PC-9 (cell line): Measurements from ENCODE around the gene FLYWCH1. TPM values are rescaled to one million over a fixed set of nuclear protein-coding genes. Genes with fewer than 3 reads are reported as not detected.

ENCODE experiments used
- BruUV-seq: library from RNA; stranded (reverse); fragments of 400-500 nt; replicated peaks from 2 replicates; lab custom pipeline; 2021; lab: Mats Ljungman, UMichigan
- CTCF ChIA-PET: fragments of 300-600 bp; sonication (Branson Sonifier 250); formaldehyde crosslinking; loops from one replicate; lab custom pipeline; 2022; ENCODE audit warnings: antibody characterized with exemption; lab: Charles Lee
- POLR2A ChIA-PET: fragments of 300-600 bp; sonication (Branson Sonifier 250); formaldehyde crosslinking; loops from one replicate; lab custom pipeline; 2022; ENCODE audit warnings: antibody characterized with exemption; ENCODE audit not compliant: unreplicated experiment; lab: Charles Lee
- DNase-seq, 2 experiments: peaks; one replicate each; pipeline versions ENCODE4 v3.0.0 to v3.0.0-alpha.2; 2015 to 2022; ENCODE audit warnings: mixed read lengths in 1 of 2
- H2AFZ ChIP-seq: fragments of 200-600 bp; sonication (generic); 2 replicates; pipeline ENCODE4 v1.8.1; 2017; ENCODE audit warnings: antibody characterized with exemption
- H3F3A ChIP-seq: fragments of 200-600 bp; sonication (generic); 2 replicates; pipeline ENCODE4 v1.8.1; 2017; ENCODE audit warnings: antibody characterized with exemption, mild to moderate bottlenecking, low read depth; ENCODE audit not compliant: insufficient read depth
- H3K27ac ChIP-seq: fragments of 200-600 bp; sonication (generic); 2 replicates; pipeline ENCODE4 v1.6.1; 2016; ENCODE audit warnings: mixed run types
- H3K27me3 ChIP-seq: fragments of 200-600 bp; sonication (generic); 2 replicates; pipeline ENCODE4 v1.6.1; 2016; ENCODE audit warnings: low read depth, mixed run types; ENCODE audit not compliant: insufficient read depth
- H3K36me3 ChIP-seq: fragments of 200-600 bp; sonication (generic); 2 replicates; pipeline ENCODE4 v1.6.1; 2016; ENCODE audit warnings: low read depth, mixed run types
- H3K4me1 ChIP-seq: fragments of 200-600 bp; sonication (generic); replicated peaks from 2 replicates; pipeline ENCODE4 v1.6.1; 2016; ENCODE audit warnings: mixed run types; ENCODE audit not compliant: insufficient read depth
- H3K4me2 ChIP-seq: fragments of 200-600 bp; sonication (generic); 2 replicates; pipeline ENCODE4 v1.6.1; 2017; ENCODE audit warnings: mixed run types
- H3K4me3 ChIP-seq: fragments of 200-600 bp; sonication (generic); 2 replicates; pipeline ENCODE4 v1.6.1; 2016; ENCODE audit warnings: mixed run types
- H3K79me2 ChIP-seq: fragments of 200-600 bp; sonication (generic); 2 replicates; pipeline ENCODE4 v1.6.1; 2017; ENCODE audit warnings: low read depth, mixed run types
- H3K9me2 ChIP-seq: fragments of 200-600 bp; sonication (generic); 2 replicates; pipeline ENCODE4 v1.8.1; 2017; ENCODE audit warnings: mild to moderate bottlenecking; ENCODE audit not compliant: insufficient read depth
- H3K9me3 ChIP-seq: fragments of 200-600 bp; sonication (generic); 2 replicates; pipeline ENCODE4 v1.8.1; 2016; ENCODE audit warnings: low read depth; ENCODE audit not compliant: insufficient read depth
- H4K20me1 ChIP-seq: fragments of 200-600 bp; sonication (generic); 2 replicates; pipeline ENCODE4 v1.8.1; 2017; ENCODE audit not compliant: insufficient read depth
- CTCF ChIP-seq: fragments of 200-600 bp; sonication (generic); conservative IDR thresholded peaks from 2 replicates; pipeline ENCODE4 v1.6.1; 2017; ENCODE audit warnings: mixed run types, antibody characterized with exemption, mild to moderate bottlenecking, moderate library complexity
- EZH2 ChIP-seq: fragments of 200-600 bp; sonication (generic); IDR thresholded peaks from 2 replicates; pipeline ENCODE4 v1.8.0; 2017; ENCODE audit warnings: antibody characterized with exemption, low read depth
- intact Hi-C: fragments of 100-400 bp; cut with micrococcal nuclease; formaldehyde crosslinking; loops from one replicate; pipeline ENCODE4 v1.10.0; 2022; ENCODE audit not compliant: unreplicated experiment
- total RNA-seq: library from RNA; stranded (reverse); gene quantifications from 2 replicates; pipeline ENCODE4 v1.2.3, GENCODE V29; 2021

FLYWCH1 gene
- total RNA-seq, 1 experiment from 2014 or later = 79.9 TPM

DNA sequence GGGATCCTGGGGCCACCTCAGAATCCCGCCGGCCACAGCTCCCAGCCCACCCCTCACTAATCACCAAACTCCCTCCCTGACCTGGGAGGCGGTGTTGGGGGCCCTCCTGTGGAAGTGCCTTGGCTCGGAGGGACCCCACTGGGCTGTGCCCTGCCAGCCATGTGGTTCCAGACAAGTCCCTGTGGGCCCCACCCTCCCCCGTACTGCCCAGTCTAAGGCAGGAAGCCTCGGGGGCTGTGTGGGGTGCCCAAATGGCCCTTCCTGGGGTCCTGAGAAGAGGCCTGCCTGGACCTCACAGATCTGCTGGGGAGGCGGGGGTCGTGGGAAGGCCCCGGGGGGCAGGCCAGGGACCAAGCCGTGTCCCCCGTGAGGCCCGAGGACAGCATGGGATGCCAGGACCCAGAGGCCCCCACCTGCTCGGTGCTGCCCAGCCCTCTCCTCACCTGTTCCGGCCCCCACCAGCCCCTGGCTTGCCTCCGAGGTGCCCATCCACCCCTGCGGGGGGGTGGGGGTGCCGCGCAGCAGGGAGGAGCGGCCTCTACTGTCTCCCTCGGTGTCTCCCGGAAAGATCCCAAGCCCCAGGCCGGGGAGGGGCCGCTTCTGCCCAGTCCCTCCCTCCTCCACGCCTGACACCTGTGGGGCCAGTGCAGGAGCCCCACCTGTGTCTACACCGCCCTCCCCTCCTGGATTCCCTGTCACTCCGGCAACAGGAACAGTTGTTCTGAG, 43.1 kb downstream of the FLYWCH1 start:
- DNase-seq = no peak
- Histone ChIP-seq H2AFZ (no peak overlapping the region), H3K79me2 (no peaks in the 10 kb centered on the region), H3K27me3 (no peaks in the 10 kb centered on the region), H3K27ac (no peak overlapping the region), H3K9me3 (no peaks in the 10 kb centered on the region), H3K9me2 (no peaks in the 10 kb centered on the region), H4K20me1 (no peaks in the 10 kb centered on the region), H3K4me1 (no peaks in the 10 kb centered on the region), H3K36me3 (no peaks in the 10 kb centered on the region), H3K4me2 (no peak overlapping the region), H3K4me3 (no peak overlapping the region), H3F3A (0 out of 2 replicates have a peak, but pooled peaks cover 7% of the 10 kb centered on the region)
- no TSS peak for BruUV-seq
- TF ChIP-seq EZH2 = no peak
- no peak for TF ChIP-seq CTCF
- intact Hi-C loops = no loop called here
- CTCF ChIA-PET = no interaction called here
- POLR2A ChIA-PET = no interaction called here

DNA sequence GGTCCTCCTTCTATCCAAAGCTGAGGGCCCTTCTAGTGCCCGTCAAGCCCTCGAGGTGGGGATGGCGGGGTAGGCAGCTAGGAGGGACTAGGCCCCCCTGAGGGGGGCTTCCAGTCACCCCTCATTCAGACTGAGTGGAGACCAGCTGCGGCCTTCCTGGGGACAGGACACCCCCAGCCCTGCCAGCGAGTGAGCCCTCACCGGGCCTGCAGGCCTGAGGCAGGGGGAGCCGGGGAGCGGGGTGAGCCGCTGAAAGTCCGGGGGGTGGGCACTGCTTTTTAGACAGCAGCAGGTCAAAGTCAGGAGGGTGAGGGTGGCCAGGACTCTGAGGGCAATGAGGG, 43.7 kb downstream of the FLYWCH1 start:
- BruUV-seq = no TSS peak
- DNase-seq = no peak
- Histone ChIP-seq H3K27me3 (no peaks in the 10 kb centered on the region), H3K9me2 (no peaks in the 10 kb centered on the region), H3K4me3 (no peak overlapping the region), H3F3A (0 out of 2 replicates have a peak, but pooled peaks cover 7% of the 10 kb centered on the region), H2AFZ (no peak overlapping the region), H3K4me2 (no peak overlapping the region), H3K27ac (no peak overlapping the region), H3K79me2 (no peaks in the 10 kb centered on the region), H3K9me3 (no peaks in the 10 kb centered on the region), H3K36me3 (no peaks in the 10 kb centered on the region), H3K4me1 (no peaks in the 10 kb centered on the region), H4K20me1 (no peaks in the 10 kb centered on the region)
- ChIA-PET CTCF (no interaction called here), POLR2A (no interaction called here)
- TF ChIP-seq CTCF (no peak), EZH2 (no peak)
- intact Hi-C loops = no loop called here

DNA sequence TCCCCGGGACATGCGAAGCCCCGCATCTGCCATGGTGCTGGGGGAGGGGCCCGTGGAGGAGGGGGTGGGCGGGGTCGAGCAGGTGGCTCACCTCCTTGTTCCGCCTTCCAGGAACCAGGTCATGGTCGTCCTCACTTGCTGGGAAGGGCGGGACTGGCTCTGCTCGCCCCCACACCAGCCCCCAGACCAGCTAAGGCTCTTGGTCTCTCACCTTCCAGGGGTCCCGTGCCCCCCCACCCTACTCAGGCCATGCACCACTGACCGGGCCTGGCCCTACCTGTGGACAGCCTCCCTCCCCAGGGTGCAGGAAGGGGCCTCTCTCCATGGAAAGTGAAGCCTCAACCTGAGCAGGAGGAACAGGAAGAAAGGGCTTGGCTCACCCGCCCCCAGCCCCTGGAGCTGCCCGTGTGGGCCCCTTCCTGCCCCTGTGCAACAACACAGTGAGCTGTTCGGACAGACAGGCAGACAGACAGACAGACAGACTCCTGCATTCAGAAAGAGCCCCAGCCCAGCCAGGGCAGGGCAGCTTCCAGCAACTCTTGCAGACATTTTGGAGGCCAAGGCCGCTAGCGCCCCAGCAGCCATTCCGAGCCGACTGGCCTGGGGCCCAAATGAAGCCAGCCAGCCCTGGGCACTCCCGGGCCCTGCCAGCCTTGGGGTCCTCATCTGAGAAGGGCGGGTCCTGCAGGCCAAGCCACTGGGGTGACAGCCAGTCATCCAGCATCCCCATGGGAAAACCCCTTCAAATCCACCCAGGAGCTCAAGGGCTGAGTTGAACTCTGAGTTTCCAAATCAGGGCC, 44.2 kb downstream of the FLYWCH1 start:
- ChIA-PET POLR2A (no interaction called here), CTCF (no interaction called here)
- no peaks in the 10 kb centered on the region for H3K9me2 ChIP-seq
- no peaks in the 10 kb centered on the region for H3K36me3 ChIP-seq
- no peak overlapping the region for H3K27ac ChIP-seq
- no peaks in the 10 kb centered on the region for H3K27me3 ChIP-seq
- H3K4me2 ChIP-seq = no peak overlapping the region
- no peak for DNase-seq
- TF ChIP-seq CTCF (no peak), EZH2 (no peak)
- H3K4me3 ChIP-seq = no peak overlapping the region
- no peak overlapping the region for H2AFZ ChIP-seq
- no peaks in the 10 kb centered on the region for H4K20me1 ChIP-seq
- no TSS peak for BruUV-seq
- intact Hi-C loops = no loop called here
- H3K9me3 ChIP-seq = no peaks in the 10 kb centered on the region
- no peaks in the 10 kb centered on the region for H3K79me2 ChIP-seq
- H3F3A ChIP-seq = 0 out of 2 replicates have a peak, but pooled peaks cover 7% of the 10 kb centered on the region
- no peaks in the 10 kb centered on the region for H3K4me1 ChIP-seq
